Effector memory CD8-positive, alpha-beta T cell (primary cell): ENCODE measurements around the gene ZNF12.
A peak's percentile ranks its signal among the peaks of the same experiment; 100 is the strongest.
"Not testable (repeated sequence)": the region's sequence is repeated elsewhere in the genome, so short reads cannot be mapped to it uniquely, and the experiment has no call there.

Experiments
- ATAC-seq: fragments of 150-1000 bp; cut with Tn5 transposase; replicated peaks from 2 replicates; pipeline ENCODE4 v1.10.0; 2021; ENCODE audit warnings: mild to moderate bottlenecking, moderate library complexity
- DNase-seq, 3 experiments: peaks; one replicate each; pipeline ENCODE4 v3.0.0; 2021
- H3K27ac Mint-ChIP-seq, 2 donors: one replicate each; pipeline ENCODE4 v1.8.0; 2022; ENCODE audit warnings: mild to moderate bottlenecking in 2 of 2, mixed read lengths in 2 of 2, moderate library complexity in 2 of 2
- H3K27me3 Mint-ChIP-seq, 2 donors: one replicate each; pipeline ENCODE4 v1.8.0; 2022; ENCODE audit warnings: mixed read lengths in 2 of 2
- H3K36me3 Mint-ChIP-seq: one replicate; pipeline ENCODE4 v1.8.0; 2022; ENCODE audit warnings: mild to moderate bottlenecking, moderate library complexity, mixed read lengths; ENCODE audit not compliant: insufficient read depth
- H3K4me1 Mint-ChIP-seq, 2 donors: one replicate each; pipeline ENCODE4 v1.8.0; 2022; ENCODE audit warnings: low read depth in 2 of 2, mixed read lengths in 2 of 2
- H3K4me3 Mint-ChIP-seq, 2 donors: one replicate each; pipeline ENCODE4 v1.8.0; 2022; ENCODE audit warnings: mild to moderate bottlenecking in 2 of 2, mixed read lengths in 2 of 2, moderate library complexity in 2 of 2
- H3K9me3 Mint-ChIP-seq, 2 donors: one replicate each; pipeline ENCODE4 v1.8.0; 2022; ENCODE audit warnings: mixed read lengths in 2 of 2
- total RNA-seq, 9 experiments: gene quantifications; one replicate each; lab custom pipeline; 2026; lab: John Stamatoyannopoulos, UW

The ZNF12 gene
- 41.0 to 95.5 (median 53.7) reads per million in 9 experiments for total RNA-seq

DNA sequence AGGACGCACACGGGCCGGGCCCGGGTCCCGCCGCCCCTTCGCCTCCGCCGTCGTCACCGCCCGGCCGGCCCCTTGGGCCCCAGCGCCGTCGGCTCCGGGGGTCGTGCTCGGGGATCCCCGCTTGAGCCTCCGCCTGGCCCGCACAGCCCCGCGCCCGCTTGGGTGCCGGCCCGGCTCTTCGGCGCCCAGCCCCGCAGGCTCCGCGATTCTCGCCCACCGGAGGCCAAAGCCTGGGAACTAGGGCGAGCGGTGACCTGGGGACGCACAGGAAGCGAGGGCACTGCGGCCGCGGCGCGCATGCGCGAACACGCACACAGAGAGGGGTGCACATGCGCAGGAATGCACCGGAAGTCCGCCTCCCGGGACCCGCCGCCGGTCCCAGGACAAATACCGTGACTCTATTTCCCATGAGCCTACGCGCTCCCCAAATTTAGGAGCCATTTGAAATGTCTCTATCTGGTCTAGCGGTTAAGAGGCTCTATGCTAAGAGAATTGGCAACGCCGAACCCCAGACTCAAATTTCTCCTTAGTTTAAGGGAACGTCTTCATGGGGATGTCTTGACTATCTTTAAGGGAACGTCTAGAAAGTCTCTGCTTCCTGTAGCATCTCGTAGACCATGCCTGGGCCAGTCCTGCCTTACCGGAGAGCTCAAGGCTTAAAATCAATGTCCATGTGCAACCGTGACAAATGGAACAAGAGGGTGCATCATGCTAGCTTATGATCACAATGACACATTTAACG is at the start of gene ZNF12:
Gene ZNF12 (minus strand): TSS at position 282 of the 742 bp plus-strand sequence. CDS start 1,774 bp downstream, outside the sequence.
- DNase-seq (peak; percentile 89 to 92 (median 91)), ATAC-seq (peak; percentile 88)
- Mint-ChIP-seq H3K27ac (peak within 1 kb of the TSS; percentile 90 to 95), H3K9me3 (peaks cover 0 to 13% of the 10 kb centered on the region in 2 donors), H3K4me3 (peak within 1 kb of the TSS; percentile 91 to 94), H3K36me3 (peaks cover 48% of the 10 kb centered on the region), H3K27me3 (peaks cover 6 to 14% of the 10 kb centered on the region in 2 donors), H3K4me1 (peaks cover 38 to 42% of the 10 kb centered on the region in 2 donors)

DNA sequence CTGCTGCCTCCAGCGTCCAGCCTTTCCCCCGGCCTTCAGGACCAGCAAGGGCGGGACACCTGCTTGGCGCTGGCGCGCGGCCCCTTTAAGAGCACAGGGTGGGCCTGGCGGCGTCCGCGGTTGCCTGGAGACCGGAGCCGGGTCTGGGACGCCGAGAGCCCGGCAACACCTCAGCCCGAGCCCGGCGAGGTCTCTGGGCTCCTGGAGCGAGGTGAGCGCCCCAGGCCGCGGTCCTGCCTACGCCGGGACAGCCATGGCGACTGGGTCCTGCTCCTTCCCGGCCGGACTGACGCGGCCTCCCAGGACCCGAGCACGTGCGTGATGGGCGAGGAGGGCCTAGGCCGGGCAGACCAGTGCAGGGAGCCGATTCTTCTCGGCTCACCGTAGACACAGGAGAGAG is 47.2 kb upstream of the ZNF12 start, which contains the start of gene RSPH10B2:
Gene RSPH10B2 (plus strand): TSS at position 140 of the 400 bp plus-strand sequence. CDS start 3,575 bp downstream, outside the sequence.
- ATAC-seq, H3K36me3 Mint-ChIP-seq, DNase-seq, H3K27ac Mint-ChIP-seq, H3K27me3 Mint-ChIP-seq, H3K4me3 Mint-ChIP-seq, H3K4me1 Mint-ChIP-seq, H3K9me3 Mint-ChIP-seq: not testable (repeated sequence)

DNA sequence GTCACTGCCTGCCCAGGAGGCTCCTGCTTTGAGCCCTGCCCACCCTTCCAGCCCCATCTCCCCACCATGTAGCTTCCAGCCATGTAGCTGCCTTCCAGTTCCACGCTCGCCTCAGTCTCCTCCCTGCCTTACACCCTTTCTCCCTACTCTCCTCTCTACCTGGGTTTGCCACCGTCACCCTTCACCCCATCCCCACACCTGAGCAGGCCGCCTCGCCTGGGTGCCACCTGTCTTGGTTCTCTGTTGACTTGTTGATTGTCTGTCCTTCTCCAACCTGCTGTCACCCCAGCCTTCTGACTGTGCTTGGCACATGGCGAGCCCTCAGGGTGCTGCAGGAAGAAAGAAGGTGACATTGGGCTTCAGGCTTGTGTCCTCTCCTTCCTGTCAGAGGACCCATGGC is 43.4 kb upstream of the ZNF12 start:
- H3K4me3 Mint-ChIP-seq, H3K27me3 Mint-ChIP-seq, ATAC-seq, DNase-seq, H3K27ac Mint-ChIP-seq, H3K4me1 Mint-ChIP-seq, H3K9me3 Mint-ChIP-seq: not testable (repeated sequence)
- peaks cover 25% of the 10 kb centered on the region for H3K36me3 Mint-ChIP-seq

DNA sequence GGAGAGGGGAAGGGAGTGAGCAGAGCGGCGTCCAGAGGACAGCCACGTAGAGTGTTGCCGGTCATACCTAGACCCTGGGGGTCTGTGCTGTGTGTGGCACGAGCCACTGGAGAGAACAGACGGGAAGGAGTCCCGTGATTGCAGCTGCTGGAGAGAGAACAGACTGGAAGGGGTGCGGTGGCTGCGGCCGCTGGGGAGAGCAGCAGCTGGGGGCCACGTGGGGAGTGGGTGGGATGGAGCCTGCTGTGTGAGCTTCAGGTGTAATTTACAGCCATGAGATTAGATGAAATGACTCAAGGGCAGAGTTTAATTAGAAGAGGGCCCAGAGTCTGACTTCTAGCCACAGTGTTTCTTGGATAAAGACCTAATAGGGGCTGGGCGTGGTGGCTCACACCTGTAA is 42.6 kb upstream of the ZNF12 start:
- H3K4me3 Mint-ChIP-seq, H3K9me3 Mint-ChIP-seq, H3K27me3 Mint-ChIP-seq, H3K27ac Mint-ChIP-seq, ATAC-seq, DNase-seq, H3K4me1 Mint-ChIP-seq: not testable (repeated sequence)
- peaks cover 31% of the 10 kb centered on the region for H3K36me3 Mint-ChIP-seq

- not testable (repeated sequence) for H3K27ac Mint-ChIP-seq, H3K27me3 Mint-ChIP-seq, ATAC-seq, DNase-seq, H3K9me3 Mint-ChIP-seq, H3K4me1 Mint-ChIP-seq, H3K4me3 Mint-ChIP-seq
- peaks cover 47% of the 10 kb centered on the region for H3K36me3 Mint-ChIP-seq
Measured at GRCh38 chr7:6744410-6745100, 37.8 kb upstream of the ZNF12 start.

- not testable (repeated sequence) for ATAC-seq, H3K27ac Mint-ChIP-seq
- H3K36me3 Mint-ChIP-seq: peaks cover 76% of the 10 kb centered on the region
Measured at GRCh38 chr7:6738415-6738814, 31.7 kb upstream of the ZNF12 start.

GRCh38 chr7:6730343-6730633 is 23.5 kb upstream of the ZNF12 start:
- no peak for ATAC-seq
- Mint-ChIP-seq H3K9me3 (no peaks in the 10 kb centered on the region), H3K36me3 (peaks cover 32% of the 10 kb centered on the region), H3K27ac (peak overlapping the region; percentile 87 to 90), H3K4me1 (peaks cover 17 to 19% of the 10 kb centered on the region in 2 donors), H3K27me3 (no peaks in the 10 kb centered on the region), H3K4me3 (peak overlapping the region; percentile 87 to 88)
- DNase-seq: no peak

More at GRCh38 chr7:6738415-6738814, 31.7 kb upstream of the ZNF12 start:
- not testable (repeated sequence) for H3K4me3 Mint-ChIP-seq, H3K27me3 Mint-ChIP-seq, H3K4me1 Mint-ChIP-seq, H3K9me3 Mint-ChIP-seq, DNase-seq

DNA sequence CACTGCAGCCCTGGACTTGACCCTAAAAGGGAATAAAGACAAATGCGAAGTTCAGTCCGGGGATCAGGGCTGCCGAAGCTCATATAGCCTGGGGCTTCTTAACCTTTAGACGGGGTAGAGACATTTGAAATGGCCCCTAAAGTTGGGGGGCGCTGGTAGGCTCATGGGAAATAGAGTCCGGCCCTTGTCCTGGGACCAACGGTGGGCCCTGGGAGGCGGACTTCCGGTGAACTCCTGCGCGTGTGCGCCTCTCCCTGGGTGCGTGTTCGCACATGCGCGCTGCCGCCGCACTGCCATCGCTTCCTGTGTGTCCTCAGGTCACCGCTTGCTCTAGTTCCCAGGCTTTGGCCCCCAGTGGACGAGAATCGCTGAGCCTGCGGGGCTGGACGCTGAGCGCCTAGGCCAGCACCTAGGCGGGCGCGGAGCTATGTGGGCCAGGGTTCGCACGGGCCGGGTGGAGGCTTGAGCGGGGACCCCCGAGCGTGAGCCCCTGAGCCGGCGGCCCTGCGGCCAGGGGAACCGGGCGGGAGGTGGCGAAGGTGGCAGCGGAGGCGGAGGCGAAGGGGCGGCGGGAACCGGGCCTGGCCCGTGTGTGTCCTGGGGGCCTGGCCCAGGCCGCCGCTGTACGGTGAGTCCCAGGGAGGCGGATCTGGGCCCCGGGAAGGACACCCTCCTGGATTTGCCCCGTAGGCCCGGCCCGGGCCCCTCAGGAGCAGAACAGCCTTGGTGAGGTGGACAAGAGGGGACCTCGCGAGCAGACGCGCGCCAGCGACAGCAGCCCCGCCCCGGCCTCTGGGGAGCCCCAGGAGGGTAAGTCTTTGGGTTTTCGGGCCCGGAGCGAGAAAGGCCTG is 23.0 kb upstream of the ZNF12 start:
- peak; percentile 62 to 65 (median 64) for DNase-seq
- no peaks in the 10 kb centered on the region for H3K27me3 Mint-ChIP-seq
- H3K27ac Mint-ChIP-seq: peak overlapping the region; percentile 87 to 90
- ATAC-seq: peak; percentile 95
- peak overlapping the region; percentile 87 to 88 for H3K4me3 Mint-ChIP-seq
- H3K4me1 Mint-ChIP-seq: peaks cover 17 to 19% of the 10 kb centered on the region in 2 donors
- no peaks in the 10 kb centered on the region for H3K9me3 Mint-ChIP-seq
- H3K36me3 Mint-ChIP-seq: peaks cover 26% of the 10 kb centered on the region

DNA sequence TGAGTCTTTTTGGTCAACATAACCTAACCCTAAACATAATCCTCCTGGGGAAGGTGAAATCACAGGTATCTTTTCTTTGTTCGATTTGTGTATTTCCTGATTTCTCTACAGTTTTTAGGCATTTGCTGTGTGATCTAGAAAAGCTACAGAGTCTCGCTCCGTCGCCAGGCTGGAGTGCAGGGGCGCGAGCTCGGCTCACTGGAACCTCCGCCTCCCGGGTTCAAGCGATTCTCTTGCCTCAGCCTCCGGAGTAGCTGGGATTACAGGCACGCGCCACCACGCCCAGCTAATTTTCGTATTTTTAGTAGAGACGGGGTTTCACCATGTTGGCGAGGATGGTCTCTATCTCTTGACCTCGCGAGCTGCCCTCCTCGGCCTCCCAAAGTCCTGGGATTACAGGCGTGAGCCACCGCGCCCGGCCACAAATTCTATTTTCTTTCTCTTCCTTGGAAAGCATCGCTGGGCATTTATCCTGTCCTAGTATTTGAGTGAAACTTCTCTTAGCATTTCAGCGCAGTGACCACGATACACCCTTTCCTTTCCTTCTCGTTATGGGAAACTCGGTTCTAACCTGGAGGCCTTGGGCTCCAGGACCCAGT is 22.2 kb upstream of the ZNF12 start:
- Mint-ChIP-seq H3K27ac (peak overlapping the region; percentile 87 to 90), H3K4me1 (peaks cover 17 to 19% of the 10 kb centered on the region in 2 donors), H3K36me3 (peaks cover 19% of the 10 kb centered on the region), H3K4me3 (peak overlapping the region; percentile 87 to 88)
- DNase-seq, H3K27me3 Mint-ChIP-seq, H3K9me3 Mint-ChIP-seq, ATAC-seq: not testable (repeated sequence)

DNA sequence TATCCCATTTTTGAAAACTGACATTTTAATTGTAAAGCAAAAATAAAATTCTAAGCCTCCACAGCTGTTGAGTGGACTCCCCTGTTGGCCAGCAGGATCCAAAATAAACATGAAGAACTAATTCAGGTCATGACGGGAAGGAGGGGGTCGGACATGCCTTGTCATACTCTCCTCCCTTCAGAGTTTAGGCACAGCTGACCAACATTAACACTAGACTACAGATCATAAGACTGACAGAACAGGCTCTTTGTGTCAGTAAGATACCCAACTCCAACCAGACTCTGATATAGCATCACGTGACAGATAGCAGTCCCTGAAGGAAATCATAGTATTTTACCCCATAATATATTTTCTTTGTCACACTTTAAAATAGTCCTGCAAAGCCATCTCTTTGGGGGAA is 20.9 kb upstream of the ZNF12 start:
- ATAC-seq (no peak), DNase-seq (no peak)
- Mint-ChIP-seq H3K27me3 (peaks cover 4 to 16% of the 10 kb centered on the region in 2 donors), H3K36me3 (peaks cover 9% of the 10 kb centered on the region), H3K4me1 (peaks cover 17 to 19% of the 10 kb centered on the region in 2 donors), H3K27ac (no peak overlapping the region), H3K4me3 (no peak overlapping the region), H3K9me3 (no peaks in the 10 kb centered on the region)

- not testable (repeated sequence) for H3K4me3 Mint-ChIP-seq, H3K9me3 Mint-ChIP-seq, DNase-seq, ATAC-seq, H3K36me3 Mint-ChIP-seq, H3K27ac Mint-ChIP-seq
- Mint-ChIP-seq H3K4me1 (peaks cover 13 to 14% of the 10 kb centered on the region in 2 donors), H3K27me3 (peaks cover 15 to 29% of the 10 kb centered on the region in 2 donors)
Measured at GRCh38 chr7:6726341-6726740, 19.6 kb upstream of the ZNF12 start.

DNA sequence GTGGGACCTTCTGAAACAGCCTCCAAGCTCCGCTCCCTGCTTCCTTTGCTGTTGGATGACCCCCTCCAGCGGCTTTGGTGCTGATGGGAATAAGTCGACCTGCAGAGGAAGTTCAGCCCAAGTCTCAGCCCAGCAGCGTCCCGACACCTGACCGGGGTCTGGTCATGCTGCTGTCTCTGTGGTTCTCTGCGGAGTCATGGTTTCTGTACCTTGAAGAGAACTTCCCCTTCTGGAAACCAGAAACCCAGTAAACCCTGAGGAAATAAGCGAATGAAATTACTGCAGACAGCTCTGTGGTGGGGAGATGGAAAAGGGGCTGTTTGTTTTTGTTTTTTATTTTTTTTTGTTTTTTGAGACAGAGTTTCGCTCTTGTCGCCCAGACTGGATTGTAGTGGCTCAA is 18.3 kb upstream of the ZNF12 start:
- ATAC-seq (no peak), DNase-seq (no peak)
- peaks cover 25 to 39% of the 10 kb centered on the region in 2 donors for H3K27me3 Mint-ChIP-seq
- H3K9me3 Mint-ChIP-seq: no peaks in the 10 kb centered on the region
- peaks cover 5 to 6% of the 10 kb centered on the region in 2 donors for H3K4me1 Mint-ChIP-seq
- H3K27ac Mint-ChIP-seq: no peak overlapping the region
- no peak overlapping the region for H3K4me3 Mint-ChIP-seq
- no peaks in the 10 kb centered on the region for H3K36me3 Mint-ChIP-seq

DNA sequence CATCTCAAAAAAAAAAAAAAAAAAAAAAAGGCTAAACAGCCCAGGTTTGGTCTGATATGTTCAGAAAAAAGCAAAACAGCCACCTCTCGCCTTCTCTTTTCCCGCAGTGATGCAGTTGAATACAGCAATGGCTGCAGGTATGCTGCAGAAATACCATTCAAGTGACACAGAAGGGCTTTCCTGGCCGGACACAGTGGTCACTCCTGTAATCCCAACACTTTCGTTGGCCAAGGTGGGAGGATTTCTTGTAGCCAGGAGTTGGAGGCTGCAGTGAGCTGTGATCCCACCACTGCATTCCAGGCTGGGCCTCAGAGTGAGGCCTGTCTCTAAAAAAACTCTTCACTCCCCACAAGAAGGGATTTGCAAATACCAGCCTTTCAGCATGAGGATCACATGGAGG is 17.6 kb upstream of the ZNF12 start:
- not testable (repeated sequence) for H3K9me3 Mint-ChIP-seq, ATAC-seq, H3K4me1 Mint-ChIP-seq, H3K27ac Mint-ChIP-seq, H3K4me3 Mint-ChIP-seq, H3K36me3 Mint-ChIP-seq, DNase-seq
- peaks cover 25 to 39% of the 10 kb centered on the region in 2 donors for H3K27me3 Mint-ChIP-seq
